ENCODE data around the gene AFF2.

- TF ChIP-seq CTCF (IDR thresholded peaks at IDR 0.05) (no peak), POLR2A (IDR thresholded peaks at IDR 0.05) (no peak)
These were observed 313.0 kb downstream of the AFF2 start for GRCh38 chrX:148813422-148813821.

Data from testis (tissue), 2 donors.